ENCODE measurements around the gene CFAP61.
"Not testable (repeated sequence)": the region's sequence is repeated elsewhere in the genome, so short reads cannot be mapped to it uniquely, and the experiment has no call there.

CFAP61 gene

DNA sequence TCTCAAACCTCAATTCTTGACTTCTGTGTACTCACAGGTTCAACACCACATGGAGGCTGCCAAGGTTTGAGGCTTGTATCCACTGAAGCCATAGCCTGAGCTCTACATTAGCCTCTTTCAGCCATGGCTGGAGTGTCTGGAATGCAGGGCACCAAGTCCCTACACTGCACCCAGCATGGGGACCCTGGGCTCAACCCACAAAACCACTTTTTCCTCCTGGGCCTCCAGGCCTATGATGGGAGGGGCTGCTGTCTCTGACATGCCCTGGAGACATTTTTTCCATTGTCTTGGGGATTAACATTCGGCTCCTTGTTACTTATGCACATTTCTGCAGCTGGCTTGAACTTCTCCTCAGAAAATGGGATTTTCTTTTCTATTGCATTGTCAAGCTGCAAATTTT is 192.1 kb downstream of the CFAP61 start:
- DNase-seq = not testable (repeated sequence)

DNA sequence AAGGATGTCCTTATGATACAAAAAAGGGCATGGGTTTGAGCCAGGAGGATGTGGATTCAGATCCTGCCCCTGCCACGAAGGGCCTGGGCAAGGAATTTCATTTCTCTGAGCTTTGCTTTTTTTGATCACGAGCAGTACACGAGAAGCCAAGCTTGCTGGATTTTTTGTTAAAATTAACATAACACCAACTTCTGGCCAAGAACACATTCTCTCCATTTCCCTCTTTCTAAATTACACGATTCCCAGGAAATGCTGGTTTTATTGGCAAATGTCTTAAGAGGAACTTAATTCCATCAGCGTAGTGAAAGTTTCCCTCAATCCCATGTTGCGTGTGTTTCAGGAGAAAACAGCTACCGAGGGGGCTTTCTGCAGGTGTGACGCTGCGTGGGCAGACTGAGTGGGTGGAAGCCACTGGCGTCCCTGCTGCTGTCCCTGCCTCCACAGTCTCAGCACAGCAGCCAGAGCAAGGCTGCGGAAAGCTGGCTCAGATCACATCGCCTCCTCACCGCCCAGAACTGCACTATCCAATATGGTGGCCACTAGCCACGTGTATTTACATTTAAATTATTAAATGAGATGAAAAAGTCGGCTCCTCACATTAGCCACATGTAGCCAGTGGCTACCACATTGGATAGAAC is 194.8 kb downstream of the CFAP61 start:
- no peak for DNase-seq

DNA sequence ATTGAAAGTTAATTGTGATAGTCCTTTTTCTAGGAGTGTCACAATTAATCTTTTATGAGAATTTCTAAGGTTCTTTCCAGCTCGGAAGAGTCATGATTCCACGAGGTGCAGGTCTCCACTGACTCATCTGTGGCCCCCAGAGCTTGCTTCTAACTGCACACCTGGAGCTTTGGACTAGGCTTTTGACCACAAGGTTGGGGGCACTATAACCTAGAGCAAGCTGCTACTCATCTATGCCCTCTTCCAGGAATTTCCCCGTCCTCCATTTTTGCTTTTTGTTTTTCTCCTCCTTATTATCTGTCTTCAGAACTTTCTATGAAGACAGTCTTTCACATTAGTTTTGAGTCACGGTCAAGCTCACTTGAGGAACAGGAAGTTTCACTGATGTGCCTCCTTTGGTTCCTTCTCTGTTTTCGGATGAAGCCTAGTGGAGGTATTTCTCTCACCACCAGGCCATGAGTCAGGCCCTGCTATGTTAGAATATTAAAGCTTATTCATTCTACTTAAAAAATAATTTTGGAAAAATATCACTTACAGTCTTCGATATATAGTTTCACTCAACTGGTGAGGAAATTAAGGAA is 196.4 kb downstream of the CFAP61 start:
- DNase-seq = no peak

DNA sequence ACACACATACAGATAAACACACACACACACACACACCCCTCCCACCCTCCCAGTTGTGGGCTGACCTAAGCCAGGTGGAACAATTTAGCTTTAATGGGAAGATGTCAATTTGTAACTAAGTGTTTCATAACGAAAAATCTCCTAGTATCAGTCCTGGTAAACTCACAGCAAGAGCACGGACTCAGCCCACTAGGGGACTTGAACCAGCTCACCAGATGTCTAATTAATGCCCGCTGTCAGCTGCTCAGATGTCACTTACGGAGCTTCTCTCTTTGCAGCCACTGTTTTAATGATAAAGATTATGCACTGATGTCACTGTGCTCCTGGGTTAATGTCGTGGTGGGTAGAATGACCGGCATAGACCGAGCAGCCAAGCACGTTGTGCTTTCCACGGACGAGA is 199.0 kb downstream of the CFAP61 start:
- no peak for DNase-seq

DNA sequence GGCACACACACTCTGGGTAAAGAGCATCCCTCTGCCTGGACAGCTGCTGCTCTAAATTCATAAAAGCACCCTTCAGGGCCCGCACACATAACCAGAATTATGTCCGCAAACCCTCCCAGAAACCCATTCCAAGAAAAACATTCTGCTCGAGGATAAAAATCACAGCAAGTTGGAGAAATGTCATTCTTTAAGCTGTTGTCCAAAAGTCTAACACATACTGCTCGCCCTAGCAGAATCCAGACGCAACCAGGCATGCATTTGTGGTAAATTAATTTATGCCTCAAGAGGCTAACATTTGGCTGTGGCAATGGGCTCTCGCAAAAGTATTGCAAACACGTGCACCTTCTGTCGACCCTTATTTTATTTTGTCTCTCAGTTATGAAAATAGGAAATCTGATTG is 199.5 kb downstream of the CFAP61 start:
- DNase-seq = no peak

DNA sequence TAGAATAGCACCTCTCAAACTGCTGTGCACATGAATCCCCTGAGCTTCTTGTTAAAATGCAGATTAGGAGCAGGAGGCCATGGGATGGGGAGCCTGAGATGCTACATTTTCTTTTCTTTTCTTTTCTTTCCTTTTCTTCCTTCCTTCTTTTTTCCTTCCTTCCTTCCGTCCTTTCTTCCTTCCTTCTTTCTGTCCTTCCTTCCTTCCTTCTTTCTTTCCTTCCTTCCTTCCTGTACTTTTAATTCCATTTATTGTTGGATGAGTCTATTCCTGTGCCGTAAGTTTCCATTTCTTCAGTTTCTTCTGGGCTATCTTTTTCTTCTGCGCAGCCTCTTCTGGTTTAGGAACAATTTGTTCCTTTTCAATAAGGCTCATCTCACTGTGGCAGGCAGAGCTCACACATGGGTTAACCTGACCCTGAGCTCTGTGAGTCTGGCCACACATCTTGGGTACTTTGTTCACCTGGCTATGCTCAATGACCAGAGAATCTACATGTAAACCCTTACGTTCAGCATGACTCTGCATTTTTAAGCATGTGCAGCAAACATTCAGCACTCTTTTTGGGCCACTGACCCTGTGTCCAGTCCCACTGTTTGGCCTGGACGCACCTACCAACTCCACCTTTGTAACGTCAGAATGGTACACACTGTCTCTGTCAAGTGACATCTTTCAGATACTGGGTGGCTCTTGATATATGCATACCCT is 200.9 kb downstream of the CFAP61 start:
- no peak for DNase-seq

DNA sequence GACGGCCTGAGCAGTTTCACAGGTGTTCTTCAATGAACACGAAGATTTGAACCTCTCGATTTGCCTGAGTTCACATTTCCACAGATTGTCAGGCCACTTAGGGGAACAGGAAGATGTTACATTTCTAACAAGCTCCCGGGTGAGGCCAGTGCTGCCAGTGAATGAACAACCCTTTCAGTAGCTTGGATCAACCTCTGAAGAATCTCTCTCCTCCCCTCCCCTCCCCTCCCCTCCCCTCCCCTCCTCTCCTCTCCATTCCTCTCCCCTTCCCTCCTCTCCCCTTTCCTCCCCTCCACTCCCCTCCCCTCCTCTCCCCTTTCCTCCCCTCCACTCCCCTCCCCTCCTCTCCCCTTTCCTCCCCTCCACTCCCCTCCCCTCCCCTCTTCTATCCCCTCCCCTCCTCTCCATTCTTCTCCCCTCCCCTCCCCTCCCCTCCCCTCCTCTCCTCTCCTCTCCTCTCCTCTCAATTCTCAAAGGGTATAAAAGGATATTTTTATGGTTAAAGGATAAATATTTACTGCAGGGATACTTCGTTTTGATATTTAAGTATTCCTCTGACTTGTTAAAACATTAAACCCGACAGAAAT is 201.5 kb downstream of the CFAP61 start:
- DNase-seq = peak; percentile 9

DNA sequence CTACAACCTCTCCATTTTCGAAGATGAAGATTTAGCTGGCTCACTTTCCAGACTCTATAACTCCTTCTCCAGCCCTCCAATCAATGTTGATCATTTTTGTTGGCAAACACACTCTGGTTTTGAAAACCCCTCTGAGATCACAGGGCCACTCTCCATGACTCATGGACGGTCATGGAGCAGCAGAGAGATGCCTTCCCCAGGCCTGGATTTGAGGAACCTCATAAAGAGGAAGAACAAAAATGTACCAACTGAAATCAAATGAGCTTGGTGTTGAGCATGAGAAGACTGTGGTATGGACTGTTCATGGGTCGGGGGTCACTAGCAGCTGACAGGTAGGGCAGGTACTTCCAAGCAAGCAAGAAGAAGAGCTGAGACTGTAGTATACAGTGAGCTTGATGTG is 202.8 kb downstream of the CFAP61 start:
- no peak for DNase-seq

DNA sequence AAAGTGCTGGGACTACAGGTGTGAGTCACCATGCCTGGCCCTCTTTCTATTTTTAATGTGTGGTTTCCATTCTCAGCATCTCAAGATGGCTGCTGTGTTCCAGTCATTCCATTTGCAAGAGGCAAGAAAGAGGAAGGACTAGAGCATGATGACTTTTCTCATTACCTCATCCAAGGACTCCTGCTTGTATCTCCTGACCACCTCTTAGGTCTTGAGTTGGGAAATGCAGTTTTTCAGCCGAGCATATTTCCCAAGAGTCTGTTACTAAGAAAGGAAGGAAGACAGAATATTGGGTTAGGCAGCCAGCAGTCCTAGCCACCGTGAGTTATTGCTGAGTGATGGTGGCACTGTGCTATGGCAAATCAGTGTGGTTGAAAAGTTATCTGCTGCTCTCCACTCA is 207.2 kb downstream of the CFAP61 start:
- no peak for DNase-seq

DNA sequence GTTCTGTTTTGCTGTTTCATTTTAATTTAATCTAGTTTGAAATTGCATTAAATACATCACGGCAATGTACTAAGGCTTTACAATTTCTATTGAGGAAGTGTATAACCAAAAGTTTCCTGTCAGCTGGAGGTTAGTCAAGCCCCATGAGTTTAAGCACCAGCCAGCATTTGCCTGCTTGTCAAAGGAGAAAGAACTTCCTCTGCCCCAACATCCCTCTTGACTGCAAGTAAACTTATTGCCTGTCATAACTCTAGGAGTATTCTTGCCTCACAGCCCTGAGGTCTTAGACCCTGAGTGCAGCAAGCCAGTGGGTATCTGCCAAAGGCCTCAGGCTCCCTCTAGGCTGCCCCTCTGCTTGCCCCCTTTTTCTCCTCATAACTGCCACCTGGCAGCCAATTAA is 208.8 kb downstream of the CFAP61 start:
- DNase-seq = no peak

DNA sequence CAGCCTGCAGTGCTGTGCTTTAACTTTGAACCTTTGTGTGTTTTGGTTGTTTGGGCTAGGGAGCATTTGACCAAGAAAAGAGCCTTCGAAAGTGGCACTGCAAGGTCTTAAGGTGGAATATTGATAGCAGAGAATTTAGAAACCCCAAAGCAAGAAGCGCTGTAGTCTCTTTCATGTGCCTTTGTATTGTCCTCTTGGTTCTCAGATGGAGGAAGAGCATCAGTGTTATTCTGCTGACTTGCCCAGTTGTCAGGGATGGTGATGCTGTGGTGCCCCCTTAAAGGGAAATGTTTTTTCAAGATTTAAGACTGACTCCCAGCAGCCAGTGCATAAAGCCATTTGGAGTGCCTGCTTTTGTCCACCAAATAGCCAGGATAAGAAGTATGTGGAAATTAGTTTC is 212.9 kb downstream of the CFAP61 start:
- no peak for DNase-seq

DNA sequence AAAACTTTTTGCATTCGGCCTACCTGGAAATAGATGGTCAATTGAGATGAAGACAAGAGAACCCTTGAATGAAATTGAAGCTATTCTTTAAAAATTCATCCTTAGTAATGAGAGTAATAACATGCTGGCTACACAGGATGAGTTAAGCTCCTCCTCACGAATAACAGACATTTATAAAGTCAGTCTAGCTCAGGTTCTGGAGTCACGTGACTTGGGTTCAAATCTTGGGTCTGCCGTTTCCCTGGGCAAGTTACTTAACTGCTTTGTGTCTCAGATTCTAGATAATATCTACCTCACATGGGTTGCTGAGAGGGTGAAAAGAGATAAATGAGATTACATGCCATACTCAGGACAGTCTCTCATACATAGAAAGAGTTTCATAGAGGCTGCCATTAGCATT is 214.2 kb downstream of the CFAP61 start:
- DNase-seq = no peak

DNA sequence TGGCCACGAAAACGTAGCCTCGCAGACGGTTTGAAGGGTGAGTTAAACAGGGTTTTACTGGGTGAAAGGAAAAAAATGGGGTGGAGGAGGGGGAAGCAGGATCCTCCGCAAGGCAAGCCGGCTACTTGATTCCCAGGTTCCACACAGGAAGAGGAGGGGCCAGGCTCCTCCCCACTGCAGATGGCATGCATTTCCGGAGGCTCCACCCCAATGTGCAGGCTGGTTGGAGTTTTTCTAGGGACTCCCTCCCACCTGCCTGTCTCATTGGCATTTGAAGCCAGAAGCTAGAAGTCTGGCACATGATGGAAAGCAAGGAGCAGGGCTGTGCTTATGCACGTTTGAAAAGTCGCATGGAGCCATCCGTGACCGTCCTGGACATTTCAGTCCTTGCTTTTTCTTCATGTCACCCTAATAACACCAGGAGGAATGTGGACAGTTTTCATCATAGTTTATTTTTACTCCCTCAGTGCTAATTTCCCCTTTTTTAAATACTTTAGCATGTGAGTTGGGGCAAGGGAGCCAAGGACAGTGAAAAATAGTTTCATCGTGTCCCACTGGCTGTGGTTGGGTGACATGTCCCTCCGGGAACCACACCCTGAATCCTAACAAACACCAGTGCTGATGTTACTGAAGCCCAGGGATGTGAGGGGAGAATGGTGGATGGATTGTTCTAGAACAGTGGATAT is 215.5 kb downstream of the CFAP61 start:
- peak; percentile 50 for DNase-seq

DNA sequence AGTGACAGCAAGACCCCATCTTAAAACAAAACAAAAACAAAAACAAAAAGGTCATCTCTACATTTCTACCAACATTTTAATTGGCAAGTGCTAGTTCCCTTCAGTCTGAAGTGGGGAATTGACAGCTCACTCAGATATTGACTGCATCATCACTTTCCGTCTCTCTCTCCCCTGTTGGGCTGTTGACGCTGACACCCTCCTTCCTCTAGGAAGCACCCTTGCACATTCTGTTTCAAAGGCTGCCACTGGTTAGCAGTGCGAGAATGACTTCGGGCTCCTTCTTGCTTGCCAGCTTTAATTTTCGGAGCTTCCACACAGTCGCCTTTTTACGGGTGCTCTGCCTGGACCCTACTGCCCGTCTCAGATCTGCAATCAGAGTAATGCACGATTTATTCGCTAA is 218.9 kb downstream of the CFAP61 start:
- DNase-seq = no peak

DNA sequence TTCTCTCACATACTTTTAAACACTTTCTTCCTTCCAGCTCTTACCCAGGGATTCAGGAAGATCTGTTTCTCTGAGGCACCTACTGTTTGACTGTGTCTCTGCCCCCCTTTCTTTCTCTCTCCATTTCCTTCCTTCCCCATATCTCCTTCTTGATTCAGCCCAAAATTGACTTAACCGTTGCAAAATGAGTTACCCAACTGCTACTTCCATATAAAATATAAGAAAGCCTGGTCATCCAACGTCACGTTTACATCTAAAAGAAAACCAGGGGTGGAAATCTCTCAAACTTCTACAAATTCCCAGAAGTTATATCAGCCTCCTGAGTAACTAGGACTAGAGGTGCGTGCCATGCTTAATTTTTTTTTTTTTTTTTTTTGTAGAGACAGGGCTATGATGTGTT is 220.4 kb downstream of the CFAP61 start:
- DNase-seq = no peak

DNA sequence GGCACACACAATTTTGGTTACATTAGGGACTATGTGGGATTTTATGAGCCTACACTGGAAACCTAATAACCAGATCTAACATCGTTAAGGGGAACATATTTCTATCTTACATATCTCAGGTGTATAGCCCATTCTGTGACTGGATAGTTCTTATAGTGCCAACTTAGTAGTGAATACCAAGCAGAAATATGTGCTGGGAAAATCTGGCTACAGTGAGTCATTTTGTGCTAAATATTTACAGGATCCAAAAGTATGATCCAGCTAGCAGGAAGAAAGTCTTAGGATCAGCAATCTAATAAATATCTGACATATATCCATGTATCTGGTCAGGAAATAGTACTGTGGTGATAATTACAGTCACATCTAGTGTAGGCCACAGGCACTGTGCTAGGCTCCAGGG is 221.0 kb downstream of the CFAP61 start:
- DNase-seq = no peak

DNA sequence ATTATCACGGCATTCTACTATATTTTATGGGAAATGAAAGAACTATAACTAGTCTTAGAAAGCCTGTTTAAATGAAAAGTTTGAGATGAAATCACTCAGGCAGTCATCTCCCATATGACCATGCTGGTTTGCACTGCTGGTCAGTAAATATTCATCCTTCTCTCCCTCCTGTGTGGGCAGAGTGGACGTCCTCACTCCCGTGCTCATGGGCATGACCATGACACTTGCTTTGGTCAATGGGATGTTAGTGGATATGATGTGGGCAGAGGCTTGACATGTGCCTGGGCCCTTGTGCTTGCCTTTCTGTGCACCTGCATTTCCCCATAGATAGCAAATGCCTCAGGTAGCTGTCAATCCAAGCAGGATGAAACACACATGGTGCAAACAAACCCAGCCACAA is 222.5 kb downstream of the CFAP61 start:
- no peak for DNase-seq

DNA sequence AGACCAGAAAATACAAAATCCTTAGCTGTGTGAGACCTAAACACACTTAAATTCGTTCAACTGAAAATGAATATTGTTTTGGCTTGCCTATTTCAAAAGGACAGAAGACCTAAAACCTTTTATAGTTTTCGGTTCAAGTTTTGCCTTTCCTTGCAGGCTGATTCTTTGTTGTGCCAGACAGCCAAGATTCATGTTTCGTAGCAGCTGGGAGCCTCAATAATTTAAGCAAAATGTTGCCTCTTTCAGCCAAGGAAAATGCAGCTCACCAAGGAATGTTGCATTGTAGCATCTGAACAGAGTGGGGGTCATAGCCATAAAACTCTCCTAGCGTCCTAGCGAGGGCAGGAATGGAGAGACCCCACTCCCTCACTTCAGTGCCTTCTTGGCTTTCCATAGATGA is 223.3 kb downstream of the CFAP61 start:
- DNase-seq = no peak

DNA sequence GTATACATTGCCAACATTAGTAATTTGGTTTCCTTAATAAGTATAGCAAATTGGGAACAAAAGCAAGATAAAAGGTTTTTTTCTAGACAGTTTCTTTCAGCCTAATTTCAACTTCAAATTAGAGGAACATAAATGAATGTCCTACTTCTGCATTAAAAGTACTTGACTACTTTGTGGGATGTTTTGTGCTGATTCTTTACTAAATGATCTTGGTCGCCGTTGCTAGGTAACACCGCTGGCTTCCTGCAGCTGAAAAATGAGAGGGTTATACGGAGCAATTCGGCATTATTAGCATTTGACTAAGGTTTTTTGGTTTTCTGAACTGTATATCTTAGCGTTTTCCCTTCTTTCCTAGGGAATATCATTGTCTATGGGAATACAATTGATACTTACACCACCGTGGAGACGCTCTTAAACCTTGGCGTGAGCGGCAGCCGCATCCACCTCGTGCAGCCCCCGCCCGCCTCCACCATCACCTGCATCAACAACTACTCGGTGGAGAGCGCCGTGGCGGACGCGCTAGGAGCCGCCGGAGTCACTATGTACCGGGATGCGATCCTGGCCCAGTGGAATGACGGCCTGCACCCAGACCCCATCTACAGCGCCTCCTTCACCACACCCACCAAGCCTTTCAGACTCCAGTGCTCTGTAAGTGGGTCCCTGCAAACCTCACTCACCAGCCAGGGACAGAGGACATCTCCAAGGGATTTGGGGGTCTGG is 224.6 kb downstream of the CFAP61 start:
- DNase-seq = peak; percentile 37

DNA sequence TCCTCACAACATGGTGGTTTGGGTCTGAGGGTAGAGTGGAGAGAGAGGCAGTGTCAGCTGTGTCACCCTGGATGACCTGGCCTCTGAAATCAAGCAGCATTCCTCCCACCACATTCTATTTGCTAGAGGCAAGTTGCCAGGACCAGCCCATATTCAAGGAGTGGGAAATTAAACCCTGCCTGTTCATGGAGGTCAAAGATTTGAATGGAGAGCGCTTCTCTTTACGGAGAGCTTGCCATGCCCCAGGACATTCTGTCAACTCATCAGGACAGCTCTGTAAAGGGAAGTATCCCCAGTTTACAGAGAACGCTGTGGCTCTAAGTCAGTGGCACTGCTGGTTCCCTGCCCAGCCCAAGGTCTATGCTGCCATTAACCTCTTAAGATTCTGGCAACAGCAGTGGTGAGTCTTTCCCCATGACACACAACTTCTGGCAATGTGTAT is 225.6 kb downstream of the CFAP61 start:
- DNase-seq = peak; percentile 34

DNA sequence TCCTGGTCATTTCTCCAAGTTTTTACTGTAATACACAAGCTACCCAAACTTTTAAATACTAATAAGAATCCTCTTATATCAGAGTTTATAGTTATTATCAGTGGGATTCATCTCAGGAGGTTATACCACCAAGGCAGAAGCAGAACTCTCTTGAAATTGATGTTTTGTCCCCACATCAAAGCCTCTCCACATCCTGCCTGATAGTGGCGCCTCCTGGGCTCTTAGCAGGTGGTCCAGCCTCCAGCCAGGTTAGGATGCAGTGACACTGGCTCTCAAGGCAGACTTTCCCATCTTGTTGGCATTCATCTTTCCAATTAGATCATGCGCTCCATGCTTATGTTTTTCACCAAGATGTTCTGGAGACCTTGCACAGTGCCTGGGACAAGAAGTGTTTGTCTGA is 233.7 kb downstream of the CFAP61 start:
- DNase-seq = no peak

DNA sequence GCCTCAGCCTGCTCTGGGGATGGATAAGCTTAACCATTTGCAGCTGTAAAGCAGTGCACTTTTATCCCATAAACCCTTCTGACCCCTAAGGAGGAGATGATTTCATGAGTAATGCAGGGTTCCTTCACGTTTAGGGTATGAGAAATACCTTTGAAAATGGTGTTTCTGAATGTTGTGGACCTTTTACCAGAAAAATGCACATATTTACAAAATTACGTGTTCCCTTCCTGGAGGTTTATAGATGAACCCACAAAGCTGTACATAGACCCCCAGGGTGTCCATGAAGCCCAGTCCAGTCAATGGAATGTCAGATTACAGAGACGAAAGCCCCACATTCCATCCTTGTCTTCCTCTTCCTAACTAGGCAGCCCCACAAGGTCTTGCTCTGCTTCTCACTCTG is 237.0 kb downstream of the CFAP61 start:
- DNase-seq = no peak

DNA sequence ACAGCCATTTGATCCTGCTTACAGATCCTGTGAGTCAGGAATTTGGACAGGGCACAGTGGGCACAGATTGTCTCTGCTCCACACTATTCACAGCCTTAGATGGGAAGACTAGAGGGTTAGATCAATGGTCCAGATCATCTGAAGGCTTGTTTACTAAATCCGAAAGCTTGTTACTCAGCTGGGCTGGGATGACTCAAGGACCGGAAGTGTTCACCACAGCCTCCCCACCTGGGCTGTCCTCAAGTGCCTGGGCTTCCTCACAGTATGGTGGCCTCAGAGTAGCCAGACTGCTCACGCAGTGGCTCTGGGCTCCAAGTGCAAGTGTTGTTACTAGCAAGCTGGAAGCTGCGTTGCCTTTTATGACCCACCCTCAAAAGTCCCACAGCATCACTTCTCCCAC is 240.1 kb downstream of the CFAP61 start:
- DNase-seq = no peak
